ENCODE measurements around the gene TRAF3.
"Not testable (repeated sequence)": the region's sequence is repeated elsewhere in the genome, so short reads cannot be mapped to it uniquely, and the experiment has no call there.

The TRAF3 gene

GRCh38 chr14:102892651-102893050 is 115.4 kb downstream of the TRAF3 start:
- ATAC-seq (replicated peaks), result no peak
- DNase-seq, result no peak
- Mint-ChIP-seq H3K36me3 (peaks cover 51 to 61% of the 10 kb centered on the region in 2 donors), H3K4me1 (peaks cover 7 to 29% of the 10 kb centered on the region in 2 donors), H3K4me3 (no peak overlapping the region), H3K27ac (no peak overlapping the region), H3K9me3 (no peaks in the 10 kb centered on the region), H3K27me3 (no peaks in the 10 kb centered on the region)

GRCh38 chr14:102893452-102893851 is 116.2 kb downstream of the TRAF3 start:
- Mint-ChIP-seq H3K36me3 (peaks cover 48 to 58% of the 10 kb centered on the region in 2 donors), H3K9me3 (no peaks in the 10 kb centered on the region), H3K27ac (peak overlapping the region; percentile 75), H3K27me3 (no peaks in the 10 kb centered on the region), H3K4me3 (peak overlapping the region in 1 of 2 donors; percentile 32), H3K4me1 (peaks cover 13 to 37% of the 10 kb centered on the region in 2 donors)
- ATAC-seq (replicated peaks), result peak; percentile 84 to 92
- DNase-seq, result peak; percentile 41

- Mint-ChIP-seq H3K36me3 (peaks cover 57 to 59% of the 10 kb centered on the region in 2 donors), H3K4me1 (peaks cover 35 to 70% of the 10 kb centered on the region in 2 donors)
- H3K4me3 Mint-ChIP-seq; DNase-seq; H3K27ac Mint-ChIP-seq; ATAC-seq (replicated peaks); H3K27me3 Mint-ChIP-seq; H3K9me3 Mint-ChIP-seq: not testable (repeated sequence)
Measured at GRCh38 chr14:102896735-102897134, 119.5 kb downstream of the TRAF3 start.

- peak overlapping the region in 1 of 2 donors; percentile 10 for H3K4me3 Mint-ChIP-seq
- no peak for DNase-seq
- H3K27me3 Mint-ChIP-seq, result no peaks in the 10 kb centered on the region
- peak overlapping the region; percentile 85 for H3K27ac Mint-ChIP-seq
- H3K36me3 Mint-ChIP-seq, result peaks cover 59 to 60% of the 10 kb centered on the region in 2 donors
- no peaks in the 10 kb centered on the region for H3K9me3 Mint-ChIP-seq
- peaks cover 42 to 77% of the 10 kb centered on the region in 2 donors for H3K4me1 Mint-ChIP-seq
- ATAC-seq (replicated peaks), result no peak
Measured at GRCh38 chr14:102897299-102898027, 120.2 kb downstream of the TRAF3 start.

- Mint-ChIP-seq H3K4me3 (peak overlapping the region; percentile 52 to 74), H3K27me3 (no peaks in the 10 kb centered on the region), H3K36me3 (peaks cover 64% of the 10 kb centered on the region in 2 donors), H3K27ac (peak overlapping the region; percentile 96), H3K9me3 (no peaks in the 10 kb centered on the region), H3K4me1 (peaks cover 49 to 77% of the 10 kb centered on the region in 2 donors)
- no peak for DNase-seq
- no peak for ATAC-seq (replicated peaks)
Measured at GRCh38 chr14:102898298-102898697, 121.0 kb downstream of the TRAF3 start.

- peak overlapping the region; percentile 52 to 74 for H3K4me3 Mint-ChIP-seq
- peak overlapping the region; percentile 96 for H3K27ac Mint-ChIP-seq
- DNase-seq (peak; percentile 67), ATAC-seq (replicated peaks) (peak; percentile 43 to 49)
- H3K36me3 Mint-ChIP-seq, result peaks cover 66 to 67% of the 10 kb centered on the region in 2 donors
- H3K27me3 Mint-ChIP-seq, result no peaks in the 10 kb centered on the region
- H3K9me3 Mint-ChIP-seq, result no peaks in the 10 kb centered on the region
- H3K4me1 Mint-ChIP-seq, result peaks cover 49 to 77% of the 10 kb centered on the region in 2 donors
Measured at GRCh38 chr14:102898776-102899515, 121.7 kb downstream of the TRAF3 start.

- H3K4me1 Mint-ChIP-seq, result peaks cover 49 to 77% of the 10 kb centered on the region in 2 donors
- DNase-seq, result no peak
- no peak for ATAC-seq (replicated peaks)
- H3K27ac Mint-ChIP-seq, result peak overlapping the region; percentile 96
- peaks cover 65 to 69% of the 10 kb centered on the region in 2 donors for H3K36me3 Mint-ChIP-seq
- H3K27me3 Mint-ChIP-seq, result no peaks in the 10 kb centered on the region
- H3K4me3 Mint-ChIP-seq, result peak overlapping the region; percentile 41 to 43
- no peaks in the 10 kb centered on the region for H3K9me3 Mint-ChIP-seq
Measured at GRCh38 chr14:102899516-102899900, 122.3 kb downstream of the TRAF3 start.

GRCh38 chr14:102900631-102901571 is 123.7 kb downstream of the TRAF3 start:
- no peaks in the 10 kb centered on the region for H3K9me3 Mint-ChIP-seq
- peak overlapping the region; percentile 55 to 69 for H3K4me3 Mint-ChIP-seq
- H3K27me3 Mint-ChIP-seq, result no peaks in the 10 kb centered on the region
- peak; percentile 60 to 62 for ATAC-seq (replicated peaks)
- no peak for DNase-seq
- H3K36me3 Mint-ChIP-seq, result peaks cover 62 to 65% of the 10 kb centered on the region in 2 donors
- H3K27ac Mint-ChIP-seq, result peak overlapping the region; percentile 96
- peaks cover 49 to 74% of the 10 kb centered on the region in 2 donors for H3K4me1 Mint-ChIP-seq

- H3K27ac Mint-ChIP-seq, result peak overlapping the region; percentile 96
- peak; percentile 79 for DNase-seq
- no peaks in the 10 kb centered on the region for H3K9me3 Mint-ChIP-seq
- no peaks in the 10 kb centered on the region for H3K27me3 Mint-ChIP-seq
- H3K4me1 Mint-ChIP-seq, result peaks cover 49 to 70% of the 10 kb centered on the region in 2 donors
- H3K36me3 Mint-ChIP-seq, result peaks cover 60 to 64% of the 10 kb centered on the region in 2 donors
- peak; percentile 88 to 93 for ATAC-seq (replicated peaks)
- peak overlapping the region; percentile 55 to 69 for H3K4me3 Mint-ChIP-seq
Measured at GRCh38 chr14:102901633-102902032, 124.4 kb downstream of the TRAF3 start.

- H3K36me3 Mint-ChIP-seq, result peaks cover 62 to 68% of the 10 kb centered on the region in 2 donors
- no peaks in the 10 kb centered on the region for H3K9me3 Mint-ChIP-seq
- ATAC-seq (replicated peaks) (peak; percentile 13 to 27), DNase-seq (no peak)
- no peaks in the 10 kb centered on the region for H3K27me3 Mint-ChIP-seq
- peak overlapping the region; percentile 96 for H3K27ac Mint-ChIP-seq
- H3K4me1 Mint-ChIP-seq, result peaks cover 49 to 70% of the 10 kb centered on the region in 2 donors
- peak overlapping the region; percentile 55 to 74 for H3K4me3 Mint-ChIP-seq
Measured at GRCh38 chr14:102902086-102902485, 124.8 kb downstream of the TRAF3 start.

GRCh38 chr14:102902523-102903247 is 125.4 kb downstream of the TRAF3 start:
- no peak for ATAC-seq (replicated peaks)
- H3K27me3 Mint-ChIP-seq, result no peaks in the 10 kb centered on the region
- peaks cover 62 to 70% of the 10 kb centered on the region in 2 donors for H3K36me3 Mint-ChIP-seq

GRCh38 chr14:102903248-102903888 is 126.1 kb downstream of the TRAF3 start:
- DNase-seq, result no peak
- no peak overlapping the region for H3K4me3 Mint-ChIP-seq
- H3K27me3 Mint-ChIP-seq, result no peaks in the 10 kb centered on the region
- H3K4me1 Mint-ChIP-seq, result peaks cover 47 to 67% of the 10 kb centered on the region in 2 donors
- H3K9me3 Mint-ChIP-seq, result no peaks in the 10 kb centered on the region
- ATAC-seq (replicated peaks), result no peak
- peak overlapping the region; percentile 96 for H3K27ac Mint-ChIP-seq
- peaks cover 65 to 74% of the 10 kb centered on the region in 2 donors for H3K36me3 Mint-ChIP-seq

More at GRCh38 chr14:102902523-102903247, 125.4 kb downstream of the TRAF3 start:
- no peaks in the 10 kb centered on the region for H3K9me3 Mint-ChIP-seq
- H3K27ac Mint-ChIP-seq, result peak overlapping the region; percentile 96
- H3K4me3 Mint-ChIP-seq, result peak overlapping the region in 1 of 2 donors; percentile 74
- peaks cover 48 to 68% of the 10 kb centered on the region in 2 donors for H3K4me1 Mint-ChIP-seq
- no peak for DNase-seq
